Transverse colon (tissue), 3 donors: Measurements from ENCODE around the gene PJA1.

ENCODE experiments used
- CTCF ChIP-seq, 5 experiments: fragments of 200-600 bp in 3 of 5; fragments of 450-650 bp in 2 of 5; sonication (generic) in 3 of 5; IDR thresholded peaks; 1 replicate in 2 of 5; 2 replicates in 3 of 5; pipeline ENCODE4 v1.5.1; 2016 to 2017; ENCODE audit warnings: antibody characterized with exemption in 5 of 5, inconsistent platforms in 3 of 5, mild to moderate bottlenecking in 2 of 5, moderate library complexity in 1 of 5
- EP300 ChIP-seq: sonication (generic); formaldehyde crosslinking; IDR thresholded peaks from one replicate; pipeline ENCODE4 v1.6.1; 2017; ENCODE audit warnings: antibody characterized with exemption, low read depth
- POLR2A ChIP-seq: fragments of 450-650 bp; IDR thresholded peaks from one replicate; pipeline ENCODE4 v1.6.1; 2016; ENCODE audit warnings: antibody characterized with exemption, mild to moderate bottlenecking, moderate library complexity

GRCh38 chrX:69124108-69124507 is 41.1 kb downstream of the PJA1 start:
- TF ChIP-seq CTCF (IDR thresholded peaks at IDR 0.05) (no peak), POLR2A (no peak), EP300 (no peak)
